GM18505 (cell line): ENCODE measurements around the gene SYNPO2L.
"Not testable (repeated sequence)": the region's sequence is repeated elsewhere in the genome, so short reads cannot be mapped to it uniquely, and the experiment has no call there.

ENCODE experiments used
- ATAC-seq: cut with Tn5 transposase; IDR thresholded peaks from one replicate; pipeline ENCODE4 v1.9.1; 2021; ENCODE audit not compliant: unreplicated experiment
- POLR2A ChIP-seq: IDR thresholded peaks from 4 replicates; pipeline ENCODE4 v1.6.1; 2011; ENCODE audit warnings: borderline replicate concordance; ENCODE audit not compliant: insufficient read depth, insufficient read length; ENCODE audit errors: extremely low read depth

Gene SYNPO2L

DNA sequence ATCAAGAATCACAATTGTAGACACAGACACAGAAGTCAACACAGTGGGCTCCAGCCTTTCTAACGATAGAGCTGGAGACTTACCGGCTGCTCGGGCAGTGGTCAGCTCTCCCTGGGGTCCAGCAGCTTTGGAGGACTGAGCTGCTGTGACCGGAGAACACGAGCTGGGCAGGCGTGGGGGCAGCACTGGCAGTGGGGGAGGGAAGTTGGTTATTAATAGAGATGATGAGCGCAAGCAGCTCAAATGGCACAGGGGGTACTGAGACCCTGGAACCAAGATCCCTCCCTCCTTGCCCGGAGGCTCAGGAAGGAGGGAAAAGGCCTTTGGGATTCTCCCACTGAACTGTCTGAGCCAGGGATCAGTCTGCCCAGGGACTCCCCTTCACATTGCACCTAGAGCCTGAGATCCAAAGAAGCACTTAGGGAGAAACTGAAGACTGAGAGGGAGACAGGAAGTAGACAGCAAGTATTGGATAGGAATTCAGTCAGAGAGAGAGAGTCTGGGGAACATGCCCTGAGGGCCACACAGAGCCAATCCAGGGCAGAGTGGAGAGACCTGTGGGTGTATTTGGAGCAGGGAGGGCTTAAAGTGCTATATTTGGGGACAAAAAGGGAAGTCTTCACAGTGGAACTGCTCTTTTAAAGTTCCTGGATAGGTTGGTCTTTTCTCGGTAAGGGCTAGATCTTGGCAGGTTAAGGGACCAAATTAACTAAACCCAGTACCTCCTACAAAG is 14.3 kb downstream of the SYNPO2L start, which contains the start of gene MYOZ1:
Gene MYOZ1, minus strand, starts transcription at position 147 of the 733 bp plus-strand sequence. CDS start 1,457 bp downstream, outside the sequence.
- TF ChIP-seq POLR2A, result no peak
- no peak for ATAC-seq

DNA sequence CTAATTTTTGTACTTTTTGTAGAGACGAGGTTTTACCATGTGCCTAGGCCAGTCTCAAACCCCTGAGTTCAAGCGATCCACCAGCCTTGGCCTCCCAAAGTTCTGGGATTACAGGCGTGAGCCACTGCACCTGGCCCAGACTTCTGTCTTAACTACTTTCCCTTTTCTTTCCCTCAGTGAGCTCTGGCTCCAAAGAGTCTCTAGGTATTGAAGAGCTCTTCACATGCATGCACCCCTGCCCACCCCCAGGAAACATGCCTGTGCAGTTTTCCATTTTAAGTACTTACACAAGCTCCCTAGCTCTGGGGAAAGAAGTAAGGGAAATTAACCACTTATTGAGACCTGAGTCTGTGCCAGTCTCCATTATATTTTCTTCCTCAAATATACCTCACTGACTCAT is 16.5 kb downstream of the SYNPO2L start:
- ATAC-seq, result no peak
- no peak for TF ChIP-seq POLR2A

DNA sequence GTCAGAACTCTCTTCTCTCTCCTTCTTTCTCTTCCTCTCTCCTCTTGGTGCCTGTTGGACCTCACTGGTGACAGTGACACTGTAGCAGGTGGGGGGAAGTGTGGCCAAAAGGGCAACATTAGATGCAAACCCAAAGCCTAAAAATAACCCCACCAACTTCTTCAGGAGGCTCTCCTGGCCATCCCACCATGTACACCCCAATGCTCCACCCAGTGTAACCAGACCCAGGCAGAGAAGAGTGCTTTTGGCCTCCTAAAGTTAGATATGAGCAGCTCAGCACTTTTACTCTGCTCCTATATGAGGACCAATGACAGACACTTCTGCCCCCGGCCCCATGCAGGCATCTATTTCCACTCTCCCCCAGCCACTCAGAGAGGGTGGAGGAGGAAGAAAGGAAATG is 20.0 kb downstream of the SYNPO2L start:
- TF ChIP-seq POLR2A, result no peak
- ATAC-seq, result no peak

DNA sequence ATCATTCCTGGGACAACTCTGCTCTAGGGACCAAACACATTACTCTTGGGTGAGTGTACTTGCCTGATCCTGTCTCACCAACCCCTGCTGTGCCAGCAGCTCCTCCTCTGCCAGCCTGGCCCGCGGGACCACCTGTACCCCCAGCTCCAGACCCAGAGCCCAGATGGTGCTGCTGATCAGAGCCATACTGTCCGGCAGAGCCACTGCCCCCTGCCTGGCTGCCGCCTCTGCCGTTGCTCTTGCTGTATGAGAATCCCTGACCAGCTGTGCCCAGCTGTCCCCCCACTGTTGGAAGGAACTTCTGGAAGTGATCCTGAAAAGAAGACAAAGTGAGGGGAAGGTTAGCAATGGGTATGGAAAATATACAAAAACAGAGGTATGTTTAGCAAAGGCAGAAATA is 21.4 kb downstream of the SYNPO2L start:
- ATAC-seq, result no peak
- no peak for TF ChIP-seq POLR2A

DNA sequence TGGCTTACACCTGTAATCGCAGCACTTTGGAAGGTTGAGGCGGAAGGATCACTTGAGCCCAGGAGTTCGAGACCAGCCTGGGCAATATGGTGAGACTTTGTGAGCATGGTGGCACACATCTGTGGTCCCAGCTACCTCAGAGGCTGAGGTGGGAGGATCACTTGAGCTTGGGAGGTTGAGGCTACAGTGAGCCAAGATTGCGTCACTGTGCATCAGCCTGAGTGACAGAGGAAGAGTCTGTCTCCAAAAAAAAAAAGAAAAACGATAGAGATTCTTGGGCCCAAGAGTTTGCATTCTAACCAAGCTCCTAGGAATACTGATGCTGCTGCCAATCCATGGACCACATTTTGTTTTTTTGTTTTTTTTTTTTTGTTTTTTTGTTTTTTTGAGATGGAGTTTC is 26.7 kb downstream of the SYNPO2L start:
- no peak for ATAC-seq
- no peak for TF ChIP-seq POLR2A

DNA sequence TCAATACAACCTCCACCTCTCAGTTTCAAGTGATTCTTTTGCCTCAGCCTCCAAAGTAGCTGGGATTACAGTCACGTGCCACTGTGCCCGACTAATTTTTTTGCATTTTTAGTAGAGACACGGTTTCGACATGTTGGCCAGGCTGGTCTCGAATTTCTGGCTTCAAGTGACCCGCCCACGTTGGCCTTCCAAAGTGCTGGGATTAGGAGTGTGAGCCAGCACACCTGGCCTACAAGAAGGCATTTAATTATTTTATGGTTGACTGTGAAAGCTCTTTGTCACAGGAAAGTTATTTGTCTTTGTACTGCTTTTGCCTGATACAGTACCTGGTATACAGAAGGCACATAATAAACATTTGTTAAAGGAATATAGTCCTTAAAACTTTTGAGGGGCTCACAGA is 27.4 kb downstream of the SYNPO2L start:
- TF ChIP-seq POLR2A, result no peak
- no peak for ATAC-seq

DNA sequence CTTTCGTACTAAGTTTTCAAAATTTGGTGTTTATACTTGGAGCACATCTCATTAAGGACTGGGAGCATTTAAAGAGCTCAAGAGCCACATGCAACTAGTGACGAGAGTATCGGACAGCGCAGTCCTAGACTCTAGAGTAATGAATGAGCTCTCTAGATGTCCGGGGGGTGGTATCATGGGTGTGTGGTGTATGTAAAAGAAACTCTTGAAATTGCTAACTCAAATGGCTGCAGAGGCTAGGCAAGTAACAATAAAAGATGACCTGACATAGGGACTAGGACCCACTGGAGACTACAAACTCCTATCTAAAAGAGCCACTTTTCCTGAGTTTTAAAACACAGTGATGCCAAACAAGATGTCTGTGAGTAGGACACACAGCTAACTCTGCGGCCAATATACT is 28.5 kb downstream of the SYNPO2L start:
- no peak for ATAC-seq
- TF ChIP-seq POLR2A, result no peak

DNA sequence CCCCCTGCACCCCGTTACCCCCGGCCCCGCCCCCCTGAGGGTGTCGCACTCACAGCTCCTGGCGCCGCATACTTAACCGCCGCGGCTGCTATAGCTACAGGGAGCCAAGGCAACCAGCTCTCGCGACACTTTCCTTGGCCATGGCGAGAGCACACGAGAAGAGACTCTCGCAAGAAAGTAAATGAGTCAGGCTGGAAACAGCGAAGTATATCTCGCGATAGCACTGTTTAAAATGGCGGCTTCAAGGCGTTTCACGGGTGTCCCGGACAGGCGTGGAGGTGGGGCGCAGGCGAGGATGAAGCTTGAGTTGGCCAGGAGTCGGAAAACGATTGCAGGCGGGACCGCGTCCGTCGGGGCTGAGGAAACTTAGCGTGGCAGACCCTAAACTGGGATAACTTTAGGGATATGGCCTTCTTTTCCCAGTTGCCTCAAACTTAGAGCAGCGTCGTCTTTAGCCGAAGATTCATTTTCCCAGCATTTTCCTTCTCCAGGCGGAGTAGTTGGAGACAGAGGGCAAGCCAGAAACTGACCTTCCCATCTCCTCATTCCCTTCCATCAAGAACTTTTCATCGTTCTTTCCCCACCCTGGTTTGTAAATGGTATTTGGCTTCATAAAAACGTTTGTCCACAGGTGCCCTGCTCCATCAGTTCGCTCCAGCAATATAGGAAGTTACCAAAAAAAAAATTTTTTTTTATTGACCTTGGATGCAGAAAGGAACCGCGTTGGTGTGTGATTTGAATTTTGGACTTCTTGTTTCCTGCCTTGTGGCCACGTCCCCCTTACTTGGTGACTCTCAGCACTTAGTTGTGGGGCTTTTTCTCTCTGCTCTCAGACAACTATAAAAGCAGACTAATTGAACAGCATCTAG is 29.7 kb downstream of the SYNPO2L start:
- peak; percentile 97 for ATAC-seq
- peak; percentile 95 for TF ChIP-seq POLR2A

DNA sequence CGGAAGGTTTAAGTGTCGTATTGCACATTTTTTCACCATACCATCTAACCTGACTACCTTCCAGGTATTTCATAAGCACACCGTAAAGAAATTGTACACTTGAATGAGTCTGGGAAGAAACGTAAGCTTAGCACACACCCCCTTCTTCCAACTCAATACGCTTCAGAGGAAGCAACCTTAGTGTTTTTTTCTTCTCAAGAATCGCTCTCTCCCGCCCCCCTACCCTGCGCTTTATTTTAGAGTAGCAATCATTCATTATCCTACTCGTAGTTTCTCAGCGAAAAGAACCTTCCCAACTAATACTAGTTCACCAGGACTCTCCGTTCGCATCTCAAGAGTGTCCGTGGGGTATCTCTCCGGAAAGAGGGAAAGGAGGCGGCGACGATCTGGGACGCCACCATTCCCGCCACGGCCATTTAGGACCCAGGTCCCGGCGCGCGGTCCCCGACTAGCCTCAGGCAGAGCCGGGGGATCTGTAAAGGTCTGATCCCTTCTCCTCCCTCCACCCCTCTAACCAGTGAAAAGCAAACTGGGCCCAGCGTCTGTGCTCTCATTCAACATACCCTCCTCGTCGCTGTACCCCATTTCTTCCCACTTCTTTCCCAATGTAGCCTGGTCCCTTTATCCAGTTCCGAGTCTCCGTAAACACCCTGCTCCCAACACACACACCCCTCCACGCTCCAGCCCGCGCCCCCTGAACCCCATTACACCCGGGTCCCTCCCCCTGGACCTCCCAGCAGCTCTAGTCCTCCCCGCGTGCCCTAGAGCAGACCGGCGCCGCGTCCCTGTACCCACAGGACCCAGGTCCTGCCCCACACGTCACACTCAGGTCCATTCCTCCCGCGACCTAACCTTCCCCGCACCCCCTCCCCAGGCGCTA is 30.6 kb downstream of the SYNPO2L start:
- peak; percentile 7 for ATAC-seq
- TF ChIP-seq POLR2A, result no peak

DNA sequence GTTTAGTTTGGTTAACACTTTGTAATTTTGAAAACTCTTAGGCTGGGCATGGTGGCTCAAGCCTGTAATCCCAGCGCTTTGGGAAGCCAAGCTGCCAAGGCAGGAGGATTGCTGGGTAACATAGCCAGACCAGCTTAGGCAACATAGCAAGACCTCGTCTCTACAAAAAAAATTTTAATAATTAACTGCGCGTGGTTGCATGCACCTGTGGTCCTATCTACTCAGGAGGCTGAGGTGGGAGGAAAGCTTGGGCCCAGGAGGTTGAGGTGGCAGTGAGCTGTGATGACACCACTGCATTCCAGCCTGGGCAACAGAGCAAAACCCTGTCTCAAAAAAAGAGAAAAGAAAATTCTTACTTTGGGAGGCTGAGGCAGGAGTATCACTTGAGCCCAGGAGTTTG is 32.8 kb downstream of the SYNPO2L start:
- ATAC-seq, result no peak
- no peak for TF ChIP-seq POLR2A

DNA sequence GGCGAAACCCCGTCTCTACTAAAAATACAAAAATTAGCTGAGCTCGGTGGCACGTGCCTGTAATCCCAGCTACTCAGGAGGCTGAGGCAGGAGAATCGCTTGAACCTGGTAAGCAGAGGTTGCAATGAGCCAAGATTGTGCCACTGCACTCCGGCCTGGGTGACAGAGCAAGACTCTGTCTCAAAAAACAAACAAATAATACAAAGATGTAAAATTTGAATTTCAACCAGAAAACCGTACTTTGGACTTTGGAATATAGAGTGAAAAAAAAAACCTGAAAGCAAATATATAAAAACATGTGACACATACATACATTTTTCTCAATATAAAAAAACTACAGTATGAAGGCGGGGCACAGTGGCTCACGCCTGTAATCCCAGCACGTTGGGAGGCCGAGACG is 34.9 kb downstream of the SYNPO2L start:
- ATAC-seq, result not testable (repeated sequence)

DNA sequence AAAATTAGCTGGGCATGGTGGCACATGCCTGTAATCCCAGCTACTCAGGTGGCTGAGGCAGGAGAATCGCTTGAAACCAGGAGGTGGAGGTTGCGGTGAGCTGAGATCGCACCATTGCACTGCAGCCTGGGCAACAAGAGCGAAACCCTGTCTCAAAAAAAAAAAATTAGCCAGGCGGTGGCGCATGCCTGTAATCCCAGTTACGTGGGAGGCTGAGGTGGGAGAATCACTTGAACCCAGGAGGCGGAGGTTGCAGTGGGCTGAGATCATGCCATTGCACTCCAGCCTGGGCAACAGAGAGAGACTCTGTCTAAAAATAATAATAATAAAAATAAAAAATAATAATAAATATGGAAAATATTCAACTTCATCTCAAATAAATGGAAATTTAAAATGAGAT is 38.7 kb downstream of the SYNPO2L start:
- ATAC-seq, result not testable (repeated sequence)

DNA sequence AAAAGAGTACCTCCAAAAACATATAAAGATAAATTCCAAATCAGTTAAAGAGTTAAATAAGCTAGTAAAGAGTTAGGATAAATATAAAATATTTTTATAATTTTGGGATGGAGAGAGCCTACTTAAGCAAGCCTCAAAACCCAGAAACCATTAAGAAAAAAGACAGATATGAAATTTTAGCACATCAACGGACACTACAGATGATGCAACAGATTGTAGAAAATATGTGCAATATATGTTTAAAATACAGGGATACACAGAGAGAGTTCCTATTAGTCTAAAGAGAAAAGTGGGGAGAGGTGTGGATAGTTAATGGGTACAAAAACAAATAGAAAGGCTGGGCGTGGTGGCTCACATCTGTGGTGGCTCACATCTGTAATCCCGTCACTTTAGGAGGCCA is 41.1 kb downstream of the SYNPO2L start:
- ATAC-seq, result no peak
- TF ChIP-seq POLR2A, result no peak
